Measurements from ENCODE around the gene RIMBP2.

- TF ChIP-seq CTCF (IDR thresholded peaks at IDR 0.05): no peak
- no peak for TF ChIP-seq POLR2A (IDR thresholded peaks at IDR 0.05)
- TF ChIP-seq EP300 (IDR thresholded peaks at IDR 0.05): no peak
Observed at GRCh38 chr12:130645751-130646150, 70.3 kb downstream of the RIMBP2 start.
